Measurements from ENCODE around the gene SEPTIN8.

SEPTIN8 gene, protein sequence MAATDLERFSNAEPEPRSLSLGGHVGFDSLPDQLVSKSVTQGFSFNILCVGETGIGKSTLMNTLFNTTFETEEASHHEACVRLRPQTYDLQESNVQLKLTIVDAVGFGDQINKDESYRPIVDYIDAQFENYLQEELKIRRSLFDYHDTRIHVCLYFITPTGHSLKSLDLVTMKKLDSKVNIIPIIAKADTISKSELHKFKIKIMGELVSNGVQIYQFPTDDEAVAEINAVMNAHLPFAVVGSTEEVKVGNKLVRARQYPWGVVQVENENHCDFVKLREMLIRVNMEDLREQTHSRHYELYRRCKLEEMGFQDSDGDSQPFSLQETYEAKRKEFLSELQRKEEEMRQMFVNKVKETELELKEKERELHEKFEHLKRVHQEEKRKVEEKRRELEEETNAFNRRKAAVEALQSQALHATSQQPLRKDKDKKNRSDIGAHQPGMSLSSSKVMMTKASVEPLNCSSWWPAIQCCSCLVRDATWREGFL

GRCh38 chr5:132777209-132778069, at the start of gene SEPTIN8:
TSS of gene SEPTIN8 (minus strand) at chr5:132777239. CDS start at chr5:132777137, 102 bp downstream.
- DNase-seq = peak; percentile 31

DNA sequence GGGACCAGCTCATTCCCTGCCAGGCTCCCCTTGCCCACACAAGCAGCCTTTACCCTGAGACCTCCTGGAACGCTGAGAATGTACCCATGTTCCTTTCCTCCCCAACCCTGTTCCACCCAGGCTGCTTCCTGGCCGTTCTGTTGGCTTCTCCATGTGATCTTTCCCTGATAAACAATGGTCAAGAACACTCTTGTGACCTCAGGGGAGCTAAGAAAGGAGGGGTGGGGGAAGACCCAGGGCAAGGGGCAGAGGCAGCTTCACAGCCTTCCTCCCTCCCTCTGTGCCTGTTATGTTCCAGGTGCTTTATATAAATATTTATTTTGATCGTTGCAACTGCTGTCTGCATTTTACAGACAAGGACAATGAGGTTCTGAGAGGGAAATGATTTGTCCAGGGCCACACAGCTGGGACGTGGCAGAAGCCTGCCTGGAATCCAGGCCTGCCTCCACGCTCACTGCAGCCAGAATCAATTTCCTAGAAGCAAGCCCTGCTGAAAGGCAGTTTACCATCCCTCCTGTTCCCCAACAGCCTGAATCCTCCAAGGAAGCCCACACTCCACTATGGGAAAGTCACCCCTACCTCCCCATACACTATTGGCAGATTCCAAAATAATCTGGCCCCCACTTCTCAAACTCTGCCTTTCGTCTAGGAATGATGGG, 49.5 kb upstream of the SEPTIN8 start:
- in situ Hi-C loops (cut with MboI; ENCODE audit: low pct_unique_long_range_greater_than_20kb, low sequenced_read_pairs) = no loop called here

More at GRCh38 chr5:132777209-132778069, at the start of gene SEPTIN8:
- in situ Hi-C loops (cut with MboI; ENCODE audit: low pct_unique_long_range_greater_than_20kb, low sequenced_read_pairs) = no loop called here

GRCh38 chr5:132825834-132826391, 48.9 kb upstream of the SEPTIN8 start:
- DNase-seq = no peak
- in situ Hi-C loops (cut with MboI; ENCODE audit: low pct_unique_long_range_greater_than_20kb, low sequenced_read_pairs) = no loop called here

More for the DNA sequence above, 49.5 kb upstream of the SEPTIN8 start:
- DNase-seq = no peak

DNA sequence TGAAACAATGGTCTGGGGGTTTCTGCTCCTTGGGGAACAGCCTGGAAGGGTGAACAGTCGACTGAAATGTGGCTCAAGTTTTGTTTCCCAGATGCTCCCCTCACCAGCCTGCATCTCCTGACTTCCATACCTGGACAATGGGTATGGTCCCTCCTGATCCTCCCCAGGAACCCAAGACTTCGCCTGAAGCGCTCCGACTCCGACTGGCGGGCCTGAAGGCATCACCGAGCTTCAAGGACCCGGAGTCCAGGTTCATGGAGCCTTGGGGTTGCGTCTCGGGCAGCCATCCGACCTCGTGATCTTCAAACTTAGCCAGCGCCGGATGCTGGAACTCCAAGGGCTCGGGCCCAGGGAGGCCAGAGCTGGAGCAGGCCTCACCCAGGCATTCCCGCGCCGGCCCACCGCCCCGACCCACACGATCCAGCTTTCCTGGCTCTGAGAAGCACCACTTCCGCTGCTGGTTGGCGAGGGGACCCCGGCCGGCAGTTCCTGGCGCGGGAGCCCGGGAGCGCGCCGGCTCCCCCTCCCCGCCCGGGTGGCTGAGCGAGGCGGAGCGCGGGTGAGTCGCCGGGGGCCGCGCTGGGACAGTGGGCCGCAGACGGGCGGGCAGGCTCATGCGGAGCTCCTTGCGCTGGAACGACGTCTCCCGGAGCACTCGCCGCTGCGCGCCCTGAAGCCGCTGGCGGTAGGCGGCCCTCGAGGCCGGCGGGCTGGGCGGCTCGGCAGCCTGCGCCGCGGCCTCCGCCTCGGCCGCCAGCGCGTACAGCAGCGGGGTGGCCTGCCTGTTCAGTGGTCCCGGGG, 48.2 kb upstream of the SEPTIN8 start:
- in situ Hi-C loops (cut with MboI; ENCODE audit: low pct_unique_long_range_greater_than_20kb, low sequenced_read_pairs) = no loop called here

GRCh38 chr5:132824426-132824825, 47.4 kb upstream of the SEPTIN8 start:
- in situ Hi-C loops (cut with MboI; ENCODE audit: low pct_unique_long_range_greater_than_20kb, low sequenced_read_pairs) = no loop called here
- DNase-seq = no peak

More for the DNA sequence above, 48.2 kb upstream of the SEPTIN8 start:
- no peak for DNase-seq

DNA sequence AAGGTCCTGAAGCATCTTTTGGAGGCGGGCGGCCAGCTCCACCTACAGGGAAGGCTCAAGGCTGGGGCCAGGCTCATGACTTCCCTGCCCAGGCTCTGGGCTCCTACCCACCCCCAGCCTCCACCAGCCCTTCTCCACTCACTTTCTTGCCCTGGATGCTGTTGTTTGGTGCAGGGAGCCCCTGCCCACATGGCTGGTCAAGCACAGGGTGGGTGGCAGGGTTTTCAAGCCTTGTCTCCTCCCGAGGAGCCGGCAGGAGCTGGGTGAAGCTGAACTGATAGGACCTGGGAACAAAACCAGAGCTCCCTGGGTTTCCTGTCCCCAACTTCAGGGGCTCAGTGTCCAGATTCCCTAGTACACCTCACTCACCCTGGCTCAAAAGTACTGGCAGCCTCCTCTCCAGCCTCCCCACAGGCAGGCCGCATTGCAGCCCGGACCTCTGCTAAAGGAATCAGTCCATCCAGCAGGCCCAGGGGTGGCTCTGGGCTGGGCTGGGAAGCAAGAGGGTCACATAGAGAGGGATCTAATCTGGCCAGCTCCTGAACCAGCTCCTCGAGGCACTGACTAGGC, 46.5 kb upstream of the SEPTIN8 start:
- DNase-seq = no peak
- in situ Hi-C loops (cut with MboI; ENCODE audit: low pct_unique_long_range_greater_than_20kb, low sequenced_read_pairs) = no loop called here

DNA sequence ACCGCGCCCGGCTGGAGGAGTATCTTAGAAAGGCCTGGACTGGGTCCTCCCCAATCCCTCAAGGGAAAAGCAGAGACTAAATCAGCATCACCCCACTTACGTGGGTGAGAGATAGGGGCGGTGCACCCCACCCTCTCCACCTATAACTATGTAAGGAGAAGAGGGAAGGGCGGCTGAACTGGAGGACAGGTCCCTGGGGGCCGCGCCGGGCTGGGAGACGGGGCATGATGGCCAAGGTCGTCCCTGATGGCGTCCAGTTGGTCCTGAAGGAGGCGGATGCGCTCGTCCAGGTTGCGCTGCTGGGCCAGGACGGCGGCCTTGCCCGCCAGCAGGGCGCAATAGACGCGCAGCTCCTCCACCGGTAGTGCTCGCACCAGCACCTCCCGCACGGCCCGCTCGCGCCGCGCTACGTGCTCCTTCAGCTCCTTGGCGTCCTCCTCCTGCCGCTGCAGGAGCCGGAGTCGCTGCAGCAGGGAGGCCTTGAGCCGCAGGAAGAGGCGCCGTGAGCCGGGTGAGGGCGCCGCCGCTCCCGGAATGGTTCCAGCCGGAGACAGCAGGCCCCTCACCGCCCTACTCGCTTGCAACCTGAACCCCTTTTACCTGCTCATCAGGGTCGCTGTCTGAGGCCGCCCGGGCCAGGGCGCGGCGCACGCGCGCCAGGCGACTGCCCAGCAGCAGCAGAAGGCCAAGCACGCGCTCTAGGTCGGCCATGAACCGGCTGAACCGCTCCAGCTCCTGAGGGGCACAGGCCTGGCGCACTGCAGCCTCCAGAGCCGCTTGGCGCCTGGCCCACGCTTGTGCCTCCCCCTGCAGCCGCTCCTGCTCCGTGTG, 45.8 kb upstream of the SEPTIN8 start:
- in situ Hi-C loops (cut with MboI; ENCODE audit: low pct_unique_long_range_greater_than_20kb, low sequenced_read_pairs) = no loop called here

DNA sequence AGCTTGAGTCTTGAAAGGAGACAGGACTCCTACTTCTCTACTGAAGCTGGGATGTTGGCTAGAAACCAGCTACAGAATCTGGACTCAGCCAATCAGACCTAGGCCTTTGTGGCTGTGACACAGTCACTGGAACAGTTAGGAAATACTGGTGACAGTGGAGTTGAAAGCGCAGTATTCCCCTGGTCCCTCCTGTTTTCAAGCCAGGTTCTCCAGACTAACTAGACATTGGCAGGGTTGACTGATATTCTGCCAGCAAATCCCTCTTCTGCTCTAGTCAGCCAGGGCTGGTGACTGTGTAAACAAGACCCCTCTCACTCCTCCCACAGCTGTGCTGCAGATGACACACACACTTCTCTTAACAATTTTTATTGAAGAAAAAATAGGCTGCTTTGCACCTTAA, 44.8 kb upstream of the SEPTIN8 start:
- no peak for DNase-seq
- in situ Hi-C loops (cut with MboI; ENCODE audit: low pct_unique_long_range_greater_than_20kb, low sequenced_read_pairs) = no loop called here

More for the DNA sequence above, 45.8 kb upstream of the SEPTIN8 start:
- DNase-seq = no peak

DNA sequence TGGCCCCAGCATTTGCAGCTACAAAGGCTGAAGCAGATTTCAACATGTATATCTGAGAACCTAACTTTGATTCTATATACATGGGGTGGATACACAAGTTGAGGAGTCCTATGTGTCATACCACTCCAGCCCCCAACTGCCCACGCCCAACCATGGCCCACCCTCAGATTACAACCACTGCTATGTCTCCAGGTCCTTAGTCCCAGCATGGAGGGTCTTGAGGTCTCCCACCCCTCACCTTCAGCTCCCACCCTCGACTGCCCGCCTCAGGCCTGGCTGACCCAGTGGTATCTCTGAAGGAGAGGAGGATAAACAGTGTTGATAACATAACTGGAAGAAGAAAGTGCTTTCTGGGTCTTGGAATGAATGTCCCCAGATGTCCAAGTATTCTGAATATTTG, 44.3 kb upstream of the SEPTIN8 start:
- no peak for DNase-seq
- in situ Hi-C loops (cut with MboI; ENCODE audit: low pct_unique_long_range_greater_than_20kb, low sequenced_read_pairs) = no loop called here

GRCh38 chr5:132820162-132820754, 43.2 kb upstream of the SEPTIN8 start:
- peak; percentile 90 for DNase-seq
- in situ Hi-C loops (cut with MboI; ENCODE audit: low pct_unique_long_range_greater_than_20kb, low sequenced_read_pairs) = no loop called here

DNA sequence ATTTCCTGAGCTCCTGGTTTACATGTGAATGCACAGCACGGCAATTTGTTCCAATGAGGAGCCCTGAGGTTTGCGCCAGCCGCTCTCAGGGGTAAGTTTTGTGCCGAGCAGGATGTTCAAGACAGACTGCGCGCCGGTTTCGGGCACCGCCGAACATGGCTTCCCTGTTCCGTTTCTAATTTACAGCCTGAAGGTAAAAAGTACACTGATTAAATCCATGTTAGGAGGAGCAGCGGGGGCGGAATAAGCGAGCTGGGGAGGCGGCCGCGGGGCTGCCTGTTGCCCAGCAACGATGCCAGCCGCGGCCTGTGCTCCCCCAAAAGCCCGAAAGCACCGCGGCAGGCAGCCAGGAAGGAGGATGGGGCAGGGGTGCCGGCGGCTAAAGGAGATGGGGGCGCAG, 42.4 kb upstream of the SEPTIN8 start:
- in situ Hi-C loops (cut with MboI; ENCODE audit: low pct_unique_long_range_greater_than_20kb, low sequenced_read_pairs) = no loop called here

DNA sequence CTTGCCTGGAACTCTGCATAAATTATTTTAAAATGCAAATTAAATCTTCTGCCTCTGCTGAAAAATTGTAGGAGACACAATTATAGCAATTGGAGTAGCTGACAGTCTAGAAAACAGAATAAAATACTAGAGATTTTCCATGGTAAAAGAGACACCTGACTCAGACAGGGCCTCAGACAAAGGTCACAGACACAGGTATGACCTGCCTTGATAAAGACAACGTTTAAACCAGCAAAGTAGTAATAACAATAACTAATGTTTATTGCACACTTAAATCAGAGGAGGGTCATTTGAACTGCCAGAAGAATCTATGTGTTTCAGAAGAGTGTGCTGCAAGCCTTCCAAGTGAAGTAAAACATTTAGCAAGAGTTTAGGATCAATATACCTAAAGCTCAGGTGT, 40.0 kb upstream of the SEPTIN8 start:
- in situ Hi-C loops (cut with MboI; ENCODE audit: low pct_unique_long_range_greater_than_20kb, low sequenced_read_pairs) = no loop called here
- no peak for DNase-seq

More for the DNA sequence above, 42.4 kb upstream of the SEPTIN8 start:
- DNase-seq = no peak

DNA sequence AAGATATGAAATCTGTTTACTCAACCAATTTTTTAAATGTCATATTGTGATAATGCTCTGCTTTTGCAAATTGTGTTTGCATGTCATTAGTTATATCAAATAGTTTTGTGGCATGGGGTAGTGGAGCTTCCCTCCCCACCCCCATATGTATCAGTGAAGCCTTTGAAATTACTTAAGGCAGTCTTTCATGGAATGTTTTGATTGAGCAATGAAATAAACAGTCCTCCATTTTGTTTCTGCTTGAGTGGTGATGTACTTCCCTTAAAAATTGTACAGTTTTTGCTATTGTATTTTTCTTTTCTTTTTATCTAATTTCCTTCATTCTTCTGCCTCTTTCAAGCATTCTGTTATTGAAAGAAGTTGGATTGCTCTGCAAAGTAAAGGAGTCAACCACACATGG, 39.5 kb upstream of the SEPTIN8 start:
- DNase-seq = no peak
- in situ Hi-C loops (cut with MboI; ENCODE audit: low pct_unique_long_range_greater_than_20kb, low sequenced_read_pairs) = no loop called here

DNA sequence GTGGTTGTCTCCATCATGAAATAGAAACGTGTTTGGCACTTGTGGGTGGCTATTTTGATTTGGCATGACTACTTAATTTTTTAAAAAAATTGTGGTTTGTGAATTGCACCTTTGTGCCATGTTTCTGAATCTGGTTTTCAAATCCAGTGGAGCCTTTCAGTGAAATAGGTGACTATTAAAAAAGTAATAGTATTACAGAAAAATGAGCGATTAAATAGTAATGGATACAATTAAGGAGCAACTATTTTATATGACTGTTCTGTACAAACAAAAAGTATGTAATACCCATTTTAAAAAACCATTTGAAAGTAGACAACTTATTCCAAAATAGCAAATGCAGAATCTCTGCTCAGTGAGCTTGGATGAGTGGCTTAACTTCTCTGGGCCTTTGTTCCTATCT, 39.0 kb upstream of the SEPTIN8 start:
- DNase-seq = no peak
- in situ Hi-C loops (cut with MboI; ENCODE audit: low pct_unique_long_range_greater_than_20kb, low sequenced_read_pairs) = no loop called here

- DNase-seq = no peak
- in situ Hi-C loops (cut with MboI; ENCODE audit: low pct_unique_long_range_greater_than_20kb, low sequenced_read_pairs) = no loop called here
These were observed 38.4 kb upstream of the SEPTIN8 start for GRCh38 chr5:132815454-132815853.

DNA sequence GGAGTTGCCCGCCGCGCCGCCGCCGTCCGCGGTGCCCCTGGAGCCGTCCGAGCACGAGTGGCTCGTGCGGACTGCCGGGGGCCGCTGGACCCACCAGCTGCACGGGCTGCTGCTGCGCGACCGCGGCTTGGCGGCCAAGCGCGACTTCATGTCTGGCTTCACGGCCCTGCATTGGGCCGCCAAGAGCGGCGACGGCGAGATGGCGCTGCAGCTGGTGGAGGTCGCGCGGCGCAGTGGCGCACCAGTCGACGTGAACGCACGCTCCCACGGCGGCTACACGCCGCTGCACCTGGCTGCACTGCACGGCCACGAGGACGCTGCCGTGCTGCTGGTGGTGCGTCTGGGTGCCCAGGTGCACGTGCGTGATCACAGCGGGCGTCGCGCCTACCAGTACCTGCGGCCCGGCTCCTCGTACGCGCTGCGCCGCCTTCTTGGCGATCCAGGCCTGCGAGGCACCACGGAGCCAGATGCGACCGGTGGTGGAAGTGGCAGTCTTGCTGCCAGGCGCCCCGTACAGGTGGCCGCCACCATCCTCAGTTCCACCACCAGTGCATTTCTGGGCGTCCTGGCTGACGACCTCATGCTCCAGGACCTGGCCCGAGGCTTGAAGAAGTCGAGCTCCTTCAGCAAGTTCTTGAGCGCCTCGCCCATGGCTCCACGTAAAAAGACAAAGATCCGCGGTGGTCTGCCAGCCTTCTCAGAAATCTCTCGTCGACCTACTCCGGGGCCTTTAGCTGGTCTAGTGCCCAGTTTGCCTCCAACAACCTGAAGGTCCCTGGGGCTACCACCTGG, 37.7 kb upstream of the SEPTIN8 start:
- no peak for DNase-seq
- in situ Hi-C loops (cut with MboI; ENCODE audit: low pct_unique_long_range_greater_than_20kb, low sequenced_read_pairs) = no loop called here

Measured in KBM-7 (cell line).